HG03565 (cell line): ENCODE measurements around the gene ELOVL3.

ENCODE experiments used
- ATAC-seq: cut with Tn5 transposase; IDR thresholded peaks from one replicate; pipeline ENCODE4 v1.9.1; 2021; ENCODE audit warnings: mild to moderate bottlenecking, moderate library complexity; ENCODE audit not compliant: unreplicated experiment

The ELOVL3 gene

DNA sequence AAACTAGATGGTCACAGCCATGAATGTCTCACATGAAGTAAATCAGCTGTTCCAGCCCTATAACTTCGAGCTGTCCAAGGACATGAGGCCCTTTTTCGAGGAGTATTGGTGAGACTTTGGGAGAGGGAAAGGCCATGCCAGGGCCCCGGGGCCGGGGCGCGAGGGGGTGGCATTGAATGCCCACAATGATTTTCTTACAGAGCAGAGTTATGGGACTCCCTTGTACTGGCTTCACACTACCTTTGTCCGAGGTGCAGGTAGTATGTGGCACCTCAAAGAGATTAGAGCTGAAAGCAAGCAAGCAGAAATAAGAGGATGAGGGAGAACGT is 407 bp downstream of the ELOVL3 start:
- no peak for ATAC-seq

DNA sequence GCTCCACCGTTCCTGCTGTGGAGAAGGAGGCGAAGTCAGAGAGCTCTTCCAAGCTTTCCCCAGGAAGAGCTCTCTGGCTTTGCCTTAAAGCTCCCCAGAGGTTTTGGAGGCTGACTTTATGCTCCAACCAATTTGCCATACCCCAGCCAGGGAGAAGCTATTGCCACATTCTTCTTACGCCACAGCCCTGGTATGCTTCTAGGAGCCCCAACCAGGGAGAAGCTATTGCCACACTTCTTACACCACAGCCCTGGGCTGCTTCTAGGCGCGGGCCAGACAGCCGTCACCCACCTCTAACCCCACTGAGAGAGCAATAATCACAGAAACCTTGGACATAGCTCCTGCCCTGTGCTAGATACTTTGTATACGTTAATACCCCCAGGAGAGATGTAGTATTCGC is 951 bp downstream of the ELOVL3 start:
- ATAC-seq: no peak

DNA sequence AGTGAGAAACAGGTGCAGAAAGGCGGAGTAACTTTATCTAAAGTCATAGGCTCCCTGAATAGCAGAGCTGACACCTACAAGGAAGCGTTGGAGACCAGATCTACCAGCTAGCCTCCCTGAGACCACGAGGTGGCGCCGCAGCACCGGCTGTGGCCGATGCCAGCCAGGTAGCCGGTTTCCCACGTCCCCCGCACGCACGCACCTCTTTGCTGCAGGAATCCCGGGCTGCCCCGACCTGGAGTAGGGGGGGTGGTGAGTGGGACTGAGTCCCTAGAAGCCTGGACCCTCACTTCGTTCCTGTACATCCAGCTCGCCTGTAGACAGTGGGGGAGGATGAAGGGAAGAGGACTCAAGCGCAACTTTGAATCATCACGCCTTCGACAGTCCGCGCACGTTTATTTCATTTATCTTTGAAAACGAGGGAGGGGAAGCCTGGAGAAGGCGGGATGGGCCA is 3.7 kb downstream of the ELOVL3 start:
- no peak for ATAC-seq

DNA sequence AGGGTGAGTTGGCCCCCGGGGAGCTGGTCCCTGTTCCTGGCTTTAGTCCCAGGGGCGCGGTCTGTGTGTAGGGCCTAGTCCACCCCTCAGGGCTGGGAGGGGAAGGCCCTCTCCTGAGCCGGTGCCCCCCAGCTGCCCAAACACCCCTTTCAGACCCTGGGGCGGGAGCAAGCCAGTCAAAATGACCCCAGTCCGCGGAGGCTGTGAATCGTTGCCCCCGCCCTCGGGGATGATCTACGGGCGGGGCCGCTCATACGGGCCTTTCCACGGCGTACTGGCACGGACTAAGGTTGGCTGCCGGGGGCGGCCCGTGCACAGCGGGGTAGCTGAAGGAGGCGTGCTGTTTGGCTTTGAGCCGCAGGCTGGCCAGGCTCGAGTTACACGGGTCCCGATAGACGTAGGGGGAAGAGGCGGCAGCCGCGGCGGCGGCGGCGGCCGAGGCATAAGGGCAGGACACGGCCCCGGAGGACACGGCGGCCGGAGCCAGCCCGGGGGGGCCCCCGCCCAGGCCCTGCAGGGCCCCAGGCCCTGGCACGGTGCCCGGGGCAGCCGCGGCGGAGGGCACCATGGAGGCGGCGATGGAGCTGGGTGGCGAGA is 4.3 kb downstream of the ELOVL3 start:
- no peak for ATAC-seq

DNA sequence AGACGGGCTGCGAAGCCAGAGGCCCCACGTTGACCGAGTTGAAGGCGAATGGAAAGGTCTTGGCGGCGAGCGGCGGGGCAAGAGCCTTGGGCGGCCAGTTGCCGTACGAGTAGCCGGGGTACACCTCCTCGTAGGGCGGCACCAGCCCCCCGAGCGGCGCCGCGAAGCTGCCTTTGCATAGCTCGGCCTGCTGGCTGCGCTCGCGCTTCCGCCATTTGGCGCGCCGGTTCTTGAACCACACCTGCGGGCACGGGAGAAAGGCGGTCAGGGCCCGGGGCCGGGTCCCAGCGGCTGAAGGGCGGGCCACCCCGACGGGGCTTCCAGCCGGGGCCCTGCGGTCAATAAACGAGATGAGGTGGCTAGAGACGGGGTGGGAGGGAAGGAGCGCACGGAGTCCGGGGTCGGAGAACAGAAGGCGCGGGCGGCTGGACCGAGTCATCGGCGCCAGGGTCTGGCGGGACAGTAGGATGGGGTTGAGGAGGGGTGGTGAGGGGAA is 4.8 kb downstream of the ELOVL3 start:
- ATAC-seq: no peak

DNA sequence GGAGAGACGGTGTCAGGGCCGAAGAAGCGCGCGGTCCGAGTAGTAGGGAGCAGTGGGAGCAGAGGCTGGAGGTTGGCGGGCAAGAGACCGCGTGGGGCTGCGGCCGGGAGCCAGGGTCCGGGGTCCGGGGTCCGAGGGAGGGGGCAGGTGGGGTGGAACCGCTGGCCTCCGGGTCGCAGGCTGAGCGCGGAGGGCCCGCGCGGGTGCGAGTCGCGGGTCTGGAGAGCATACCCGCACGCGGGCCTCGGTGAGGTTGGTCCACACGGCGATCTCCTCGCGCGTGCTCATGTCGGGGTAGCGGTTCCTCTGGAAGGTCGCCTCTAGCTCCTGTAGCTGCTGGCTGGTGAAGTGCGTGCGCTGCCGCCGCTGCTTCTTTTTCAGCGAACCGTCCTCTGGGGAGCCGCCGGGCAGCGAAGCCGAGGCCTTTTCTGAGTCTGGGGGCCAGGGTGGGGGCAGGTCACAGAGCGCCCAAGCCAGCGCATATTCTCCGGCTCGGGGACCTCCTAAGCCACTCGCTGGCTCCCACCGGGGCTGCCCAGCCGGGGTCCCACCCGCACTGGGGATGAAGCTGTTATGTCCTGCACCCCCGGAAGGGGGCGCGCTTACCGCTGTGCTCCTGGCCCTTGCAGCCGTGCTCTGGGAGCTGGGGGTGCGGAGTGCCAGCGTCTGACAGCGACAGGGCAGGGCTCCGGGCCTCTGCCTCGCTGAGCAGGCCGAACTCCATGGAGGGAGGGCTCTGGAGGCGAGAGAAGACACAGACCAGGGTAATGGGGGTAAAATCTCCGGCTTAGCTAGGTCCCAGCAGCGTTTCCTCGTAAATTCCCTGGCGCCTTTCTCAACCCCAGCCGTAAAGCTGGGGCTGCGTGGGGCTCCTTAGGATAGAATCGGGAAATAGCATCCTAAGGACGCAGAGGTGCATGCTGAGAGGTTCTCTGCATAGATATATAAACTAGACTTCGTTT is 5.5 kb downstream of the ELOVL3 start:
- ATAC-seq: no peak

DNA sequence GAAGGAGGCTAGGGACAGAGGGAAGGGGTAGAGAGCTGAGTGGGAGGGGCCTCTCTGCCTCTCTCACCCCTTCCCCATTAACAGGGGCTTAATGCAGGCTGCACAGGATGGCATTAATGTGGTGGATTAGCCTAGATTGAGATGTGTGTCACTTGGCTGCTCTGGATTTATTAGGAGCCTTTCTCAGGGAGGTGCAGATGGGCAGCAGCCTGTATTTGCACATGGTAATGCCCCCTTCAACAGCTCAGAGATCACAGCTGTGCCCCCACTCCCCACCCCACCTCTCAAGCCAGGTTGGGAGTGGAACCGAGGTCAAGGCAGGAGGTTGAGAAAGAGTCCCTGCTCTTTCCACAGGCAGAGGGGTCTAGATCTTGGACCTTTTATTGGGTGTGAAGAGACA is 7.9 kb downstream of the ELOVL3 start:
- ATAC-seq: no peak

DNA sequence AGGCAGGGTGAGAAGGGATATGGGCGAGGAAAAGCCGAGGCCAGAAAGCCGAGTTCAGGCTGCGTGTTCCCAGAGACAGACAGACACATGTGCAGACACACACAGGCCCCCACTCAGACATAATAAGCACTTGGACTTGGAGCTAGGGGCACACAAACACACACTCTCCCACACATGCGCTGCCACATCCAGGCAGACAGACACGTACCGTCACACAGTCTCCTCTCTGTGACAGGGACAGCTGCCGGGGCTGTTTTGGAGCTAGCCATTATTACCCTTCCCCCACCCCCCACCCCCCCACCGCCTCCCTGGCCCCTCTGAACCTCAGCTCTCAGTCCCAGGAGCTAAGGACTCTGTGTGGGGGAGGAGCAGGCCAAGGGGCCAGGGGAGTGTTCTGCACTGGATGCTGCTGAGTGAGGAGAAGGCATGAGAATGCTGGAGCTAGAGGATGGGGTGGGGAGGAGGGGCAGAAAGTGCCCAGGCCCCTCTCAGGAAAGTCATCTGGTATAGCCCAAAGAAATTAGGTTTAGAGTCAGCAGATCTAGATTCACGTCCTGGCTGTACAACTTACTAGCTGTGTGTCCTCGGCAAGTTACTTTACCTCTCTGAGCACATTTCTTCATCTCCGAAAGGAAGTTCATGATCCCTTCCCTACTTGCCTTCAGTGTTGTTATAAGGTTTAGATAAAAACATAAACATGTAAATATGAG is 8.9 kb downstream of the ELOVL3 start:
- ATAC-seq: no peak

DNA sequence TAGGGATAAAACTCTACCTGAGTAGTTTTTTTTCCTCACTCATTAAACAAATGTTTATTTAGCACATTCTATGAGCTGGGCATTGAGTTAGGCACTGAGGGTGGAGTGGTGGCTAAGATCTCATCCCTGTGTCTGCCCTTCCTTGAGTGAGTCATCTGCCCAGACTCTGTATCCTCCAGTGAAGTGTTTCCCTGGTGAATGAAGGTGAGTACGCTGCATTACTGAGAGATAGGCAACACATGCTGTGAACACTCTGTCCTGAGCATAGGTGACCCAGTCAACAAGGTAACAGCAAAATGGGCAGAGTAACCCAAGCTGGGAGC is 9.5 kb downstream of the ELOVL3 start:
- no peak for ATAC-seq

DNA sequence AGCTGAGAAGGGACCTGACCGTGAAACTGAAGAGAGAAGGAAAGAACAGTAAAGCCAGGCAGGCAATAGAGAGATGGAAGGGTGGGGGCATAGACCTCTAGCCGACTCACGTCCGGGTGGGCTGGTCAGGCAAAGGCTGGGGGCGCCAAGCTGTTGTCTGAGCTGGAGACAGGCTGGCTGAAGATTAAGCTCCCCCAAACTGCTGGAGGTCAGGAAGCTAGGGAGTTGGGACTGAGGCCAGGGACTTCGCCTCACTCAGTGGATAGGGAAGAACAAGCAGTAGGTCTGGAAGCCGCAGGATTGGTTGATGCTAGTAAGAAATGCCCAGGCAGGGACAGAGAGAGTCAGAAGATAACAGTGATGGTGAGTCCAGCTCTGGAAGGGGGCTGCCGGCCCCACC is 9.9 kb downstream of the ELOVL3 start:
- ATAC-seq: no peak

DNA sequence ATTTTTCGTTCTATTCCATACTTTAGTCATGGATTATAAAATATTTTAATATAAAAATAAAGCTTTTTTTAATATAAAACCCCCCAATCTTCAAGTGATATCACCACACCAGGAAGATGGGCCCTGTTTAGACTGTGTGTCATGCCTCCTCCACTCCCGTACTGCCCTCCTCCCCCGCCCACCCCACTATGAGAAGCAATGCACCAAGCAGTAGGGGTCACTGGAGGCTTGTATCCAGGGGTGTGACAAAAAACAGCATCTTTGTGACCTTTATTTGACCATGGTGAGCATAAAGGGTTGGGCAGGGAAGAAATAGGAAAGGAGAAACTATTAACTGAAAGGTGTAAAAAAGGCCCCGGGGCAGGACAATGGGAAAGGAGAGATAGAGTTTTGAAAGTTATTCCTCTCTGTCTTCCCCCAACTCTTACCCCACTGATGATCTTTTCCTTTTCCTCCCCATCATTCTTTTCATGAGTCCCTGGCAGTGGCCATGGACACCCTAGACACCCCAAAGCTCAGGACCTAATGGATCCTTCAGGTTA is 11.7 kb downstream of the ELOVL3 start:
- ATAC-seq: no peak

DNA sequence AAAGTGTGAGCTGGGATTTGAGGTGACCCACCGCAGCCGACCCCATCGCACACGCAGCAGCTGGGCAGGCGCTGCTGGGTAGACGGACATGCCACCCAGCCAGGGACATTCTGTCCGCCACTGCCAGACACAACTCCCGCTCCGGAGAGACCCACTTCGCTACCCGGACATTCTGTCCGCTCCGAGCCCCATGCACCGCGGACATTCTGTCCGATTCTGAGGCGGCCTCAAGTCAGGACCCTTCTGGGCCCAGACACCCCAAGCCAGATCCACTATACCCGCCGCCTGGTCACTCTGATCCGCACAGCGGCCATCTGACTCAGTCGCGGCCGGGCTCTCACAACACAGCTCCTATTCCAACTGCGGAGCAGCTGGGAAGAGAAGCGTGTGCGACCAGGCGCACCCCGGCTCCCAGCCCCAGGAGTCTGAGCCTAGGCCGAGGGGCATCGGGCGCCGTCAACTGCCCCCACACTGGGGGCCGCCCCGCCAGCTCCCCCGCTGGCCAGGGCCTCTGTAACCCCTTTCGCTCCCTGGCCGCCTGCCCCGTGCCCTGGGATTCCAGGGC is 14.4 kb downstream of the ELOVL3 start:
- no peak for ATAC-seq

DNA sequence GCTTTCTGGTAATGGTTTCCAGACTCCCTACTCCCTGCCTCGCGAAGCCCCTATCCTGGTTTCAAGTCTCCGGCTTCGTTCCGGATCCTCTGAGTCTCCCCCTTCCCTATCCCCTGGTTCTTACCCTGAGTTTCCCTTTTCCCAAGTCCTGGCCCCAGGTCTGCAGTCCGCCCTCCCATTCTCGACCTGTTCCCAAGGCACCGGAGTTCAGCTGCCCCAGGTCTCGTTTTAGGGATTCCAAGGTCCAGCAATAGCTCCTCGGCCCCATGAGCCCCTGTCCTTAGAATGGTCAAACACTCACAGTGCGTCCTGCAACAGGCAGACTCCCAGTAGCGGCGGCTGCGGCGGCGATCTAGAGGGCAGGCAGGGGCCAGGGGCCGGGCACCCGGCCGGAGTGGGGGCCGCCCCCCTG is 14.9 kb downstream of the ELOVL3 start:
- ATAC-seq: no peak

DNA sequence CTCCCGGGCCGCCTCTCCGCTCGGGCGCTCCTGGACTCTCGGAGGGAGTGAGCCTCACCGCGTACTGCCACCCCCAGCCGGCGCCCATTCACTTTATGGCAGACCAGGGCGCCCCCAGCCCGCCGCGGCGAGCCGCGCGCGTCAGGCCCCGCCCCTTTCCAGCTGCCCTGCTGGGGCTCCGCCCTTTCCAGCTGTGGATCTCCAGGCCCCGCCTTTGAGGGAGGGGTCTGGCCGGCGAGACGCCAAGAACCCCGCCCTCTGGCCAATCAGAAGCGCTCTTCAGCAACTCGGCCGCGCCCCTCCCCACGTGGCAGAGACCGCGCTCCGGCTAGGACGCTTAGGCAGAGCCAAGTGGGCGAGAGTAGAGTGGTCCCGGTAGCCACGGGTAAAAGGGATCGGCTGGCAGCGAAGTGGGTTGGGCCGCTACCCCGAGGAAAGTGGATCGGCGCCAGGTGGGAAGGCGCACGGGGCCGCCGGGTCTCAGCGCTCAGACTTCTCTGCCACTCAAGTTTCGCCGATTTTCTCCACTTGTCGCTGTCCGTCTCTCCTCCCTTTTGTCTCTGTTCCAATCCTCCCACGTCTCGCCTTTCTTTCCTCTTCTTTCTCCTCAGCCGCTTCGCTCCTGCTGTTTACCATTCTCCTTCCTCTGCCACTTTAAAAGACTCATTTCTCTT is 15.5 kb downstream of the ELOVL3 start, which contains the start of gene PITX3:
Gene PITX3, minus strand, starts transcription at position 69 of the 674 bp plus-strand sequence. CDS start 9,432 bp downstream, outside the sequence.
- no peak for ATAC-seq

DNA sequence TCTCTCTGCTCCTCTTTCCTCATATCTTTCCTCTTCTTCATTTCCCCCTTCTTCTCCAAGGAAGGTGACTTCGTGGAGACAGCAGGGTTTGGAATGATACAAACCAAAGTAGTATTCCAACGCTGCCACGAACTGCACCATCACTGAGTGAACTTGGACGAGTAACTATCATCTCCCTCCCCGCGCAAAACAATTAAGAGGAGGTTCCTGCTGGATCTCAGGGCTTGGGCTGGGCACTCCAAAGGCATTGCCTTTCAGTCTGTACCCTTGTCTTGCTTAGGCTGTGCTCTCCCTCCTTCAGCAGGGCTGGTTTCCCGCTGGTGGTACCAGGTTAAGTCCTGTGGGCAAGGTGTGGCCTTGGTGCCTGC is 16.0 kb downstream of the ELOVL3 start:
- ATAC-seq: no peak

DNA sequence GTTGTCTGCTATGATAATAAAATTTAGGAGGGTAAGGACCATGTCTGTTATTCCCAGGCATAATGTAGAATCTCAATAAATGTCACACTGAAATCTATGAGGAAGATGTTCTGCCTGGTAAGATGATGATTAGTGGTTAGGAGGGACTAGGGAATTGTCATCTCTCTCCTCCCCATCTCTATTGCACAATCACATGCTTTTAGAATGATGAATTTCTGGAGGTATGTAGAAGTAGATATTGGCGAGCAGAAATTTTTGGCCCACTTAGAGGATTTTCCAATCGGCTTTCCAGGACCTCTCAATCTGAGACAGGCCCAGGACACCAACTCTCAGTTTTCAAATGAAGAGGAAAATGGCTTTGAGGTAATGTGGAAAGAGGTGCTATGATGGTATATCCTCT is 17.2 kb downstream of the ELOVL3 start:
- ATAC-seq: no peak

DNA sequence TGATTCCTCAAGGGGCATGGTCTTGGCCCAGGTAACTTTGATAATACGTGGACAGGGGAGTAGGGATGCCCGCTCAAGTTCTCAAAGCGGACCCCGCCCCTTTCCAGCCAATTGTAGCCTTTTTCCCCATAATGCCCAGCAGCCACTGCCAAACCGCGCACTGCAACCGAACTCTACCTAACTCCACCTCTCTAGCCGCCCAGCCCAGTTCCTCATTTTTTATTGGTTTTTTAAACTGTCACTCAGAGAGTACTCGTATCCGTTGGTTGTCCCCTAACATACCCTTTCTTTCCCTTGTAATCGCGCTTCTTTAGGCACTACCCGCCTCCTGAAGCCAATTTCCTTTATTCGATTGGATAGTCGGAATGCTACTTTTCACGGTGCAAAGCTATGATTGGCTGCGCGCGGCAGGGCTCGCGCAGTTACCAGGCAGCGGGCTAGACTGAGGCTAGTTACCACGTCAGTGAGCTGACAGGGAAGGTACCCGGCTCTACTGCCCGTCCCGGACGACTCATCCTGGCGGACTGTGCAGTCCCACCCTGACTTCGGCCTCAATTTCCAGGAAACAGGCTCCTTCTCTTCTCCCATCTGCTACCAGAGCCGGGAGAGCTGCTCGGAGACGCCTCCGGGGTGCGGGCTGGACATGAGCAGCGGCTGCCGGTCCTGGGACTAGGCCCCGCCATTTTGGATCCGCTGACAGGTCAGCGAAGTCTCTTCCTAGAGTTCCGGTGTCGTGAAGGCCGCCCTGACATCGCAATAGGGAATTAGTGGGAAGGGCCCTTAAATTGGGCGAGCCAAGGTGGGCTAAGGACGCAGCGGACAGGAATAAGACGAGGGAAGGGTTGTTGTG is 19.2 kb downstream of the ELOVL3 start, which contains the start of gene GBF1:
Gene GBF1, plus strand, starts transcription at position 451 of the 850 bp plus-strand sequence. CDS start 13,407 bp downstream, outside the sequence.
- peak; percentile 83 for ATAC-seq

DNA sequence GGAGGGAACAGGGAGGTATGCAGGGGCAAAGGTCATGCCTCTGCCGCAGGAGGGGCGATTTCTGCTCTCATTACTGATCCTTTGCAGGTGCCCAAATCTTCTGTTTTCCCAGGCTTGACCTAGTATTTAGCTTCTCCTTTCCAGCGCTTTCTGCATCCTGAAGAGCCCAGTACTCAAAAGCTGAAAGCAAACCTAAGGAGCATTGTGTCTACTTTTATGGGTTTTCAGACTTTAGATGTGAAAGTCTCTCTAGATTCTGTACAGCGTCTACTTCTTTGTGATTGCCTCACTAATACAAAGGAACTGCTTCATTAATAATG is 19.8 kb downstream of the ELOVL3 start:
- ATAC-seq: no peak

DNA sequence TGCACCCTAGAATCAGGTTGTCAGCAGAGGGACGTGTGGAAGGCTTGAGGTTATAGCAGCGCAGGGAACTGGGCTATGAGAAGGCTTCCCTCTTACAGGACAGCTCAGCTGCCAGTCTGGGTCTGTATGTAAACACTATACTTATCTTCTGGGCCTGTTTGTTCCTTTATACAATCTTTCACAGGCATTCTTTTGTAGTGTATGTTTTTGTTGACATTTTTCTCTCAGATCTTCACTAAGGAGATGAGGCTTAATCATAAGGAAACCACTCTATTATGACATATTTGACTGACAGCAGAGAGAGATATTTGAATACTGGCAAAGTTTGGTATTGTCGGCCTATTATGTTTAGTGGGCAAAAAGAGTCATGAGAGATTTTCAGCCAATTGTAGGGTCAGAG is 20.2 kb downstream of the ELOVL3 start:
- no peak for ATAC-seq

DNA sequence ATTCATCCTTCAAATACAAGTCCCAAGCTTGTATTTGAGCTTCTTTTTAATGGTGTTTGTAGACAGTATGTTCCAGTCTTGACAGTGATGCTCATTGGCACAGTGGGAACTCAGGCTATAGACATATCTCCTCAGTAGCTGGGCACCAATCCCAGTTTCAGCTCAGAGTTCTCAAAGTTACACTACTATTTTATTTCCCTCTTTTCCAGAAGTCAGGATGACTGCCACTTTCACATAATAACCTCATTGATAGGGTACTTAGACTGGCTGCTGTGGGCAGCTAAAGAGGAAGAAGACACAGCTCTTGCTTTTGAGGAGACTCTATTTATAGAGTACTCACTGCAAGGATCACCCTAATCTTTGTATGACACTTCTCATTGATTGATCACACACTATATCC is 21.6 kb downstream of the ELOVL3 start:
- no peak for ATAC-seq
